ENCODE data around the gene INAFM2. TPM values are rescaled to one million over a fixed set of nuclear protein-coding genes. Genes with fewer than 3 reads are reported as not detected.

The INAFM2 gene
- total and polyA plus RNA-seq, 9 of the 15 experiments (the other 6 are each of a cell fraction or from before 2014, with no cell fraction given) = 11.8 to 43.1 (median 27.2) TPM

DNA sequence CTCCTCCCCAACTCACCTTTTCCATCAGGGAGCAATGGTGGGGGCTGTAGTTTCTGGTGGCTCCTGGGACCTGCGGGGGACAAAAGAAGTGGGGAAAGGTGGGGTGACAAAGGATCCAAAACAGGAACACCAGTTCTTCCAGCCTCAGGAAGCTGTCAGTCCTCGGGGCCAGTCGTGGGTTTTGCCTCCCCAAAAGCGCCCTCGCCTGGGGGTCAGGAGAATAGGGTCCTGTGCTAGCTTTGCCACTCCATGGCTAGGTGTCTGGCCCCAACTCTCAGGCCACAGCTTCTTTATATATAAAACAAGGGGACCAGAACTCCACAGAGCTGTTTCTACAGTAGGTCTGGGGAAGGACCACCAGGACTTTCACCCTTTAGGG lies 13.2 kb downstream of the INAFM2 start:
- Histone ChIP-seq H3K4me2 (ENCODE audit: insufficient read depth, low read length) (no peak overlapping the region), H3K4me3 (no peak overlapping the region), H3K9me1 (ENCODE audit: control insufficient read depth, insufficient read depth, low read length) (no peaks in the 10 kb centered on the region), H3K36me3 (ENCODE audit: control insufficient read depth, insufficient read depth, low read length) (no peaks in the 10 kb centered on the region), H2AFZ (ENCODE audit: low read depth, low read length) (peak overlapping the region; percentile 20; the same call in 1 of the 2 replicates), H3K9ac (ENCODE audit: insufficient read depth in 1 of 2, low read depth in 2 of 2, low read length in 2 of 2) (peak overlapping the region in 1 of 2 experiments; percentile 40; a peak in 1 of 4 replicates), H3K4me1 (replicated peaks in 1 of 2; ENCODE audit: control insufficient read depth in 2 of 2, insufficient read depth in 2 of 2, low read length in 2 of 2) (peaks cover 29 to 67% of the 10 kb centered on the region in 2 experiments), H3K79me2 (ENCODE audit: control insufficient read depth, insufficient read depth, low read length) (no peaks in the 10 kb centered on the region), H4K20me1 (replicated peaks; ENCODE audit: control insufficient read depth, insufficient read depth, low read length) (peaks cover 6% of the 10 kb centered on the region; the same call in 1 of the 2 replicates), H3K27ac (ENCODE audit: extremely low read depth, low read depth, low read length) (no peak overlapping the region), H3K9me3 (replicated peaks; ENCODE audit: control insufficient read depth, insufficient read depth, low read depth, low read length) (no peaks in the 10 kb centered on the region), H3K27me3 (ENCODE audit: control insufficient read depth in 2 of 2, insufficient read depth in 2 of 2, low read length in 2 of 2) (no peaks in the 10 kb centered on the region)
- ChIA-PET POLR2A (interaction anchor here (0.5 to 2.2 kb wide), 7 partner anchors 10 to 86 kb away, joined by 3 to 12 read pairs (median 4); partner anchors contain the start of gene INAFM2), CTCF (ENCODE audit: low intra/inter-chr PET ratio) (interaction anchor here (1.7 to 1.9 kb wide), 3 partner anchors 14 to 58 kb away, joined by 5 to 10 read pairs (median 8); partner anchors contain the start of genes ANKRD63 and INAFM2)
- 10% methylated on average over 5 of the region's 5 CpGs for WGBS (ENCODE audit: insufficient coverage, low coverage, missing lambda C conversion rate)
- DNase-seq (ENCODE audit: extremely low read depth in 1 of 4, low spot score in 3 of 4) (peak; percentile 38 to 74 (median 56)), FAIRE-seq (peak; percentile 89), ATAC-seq (peak; percentile 61)
- BruUV-seq (replicated peaks) = no TSS peak
- in situ Hi-C loops (cut with MboI) (no loop called here), intact Hi-C loops (cut with micrococcal nuclease) (loop anchor here (5.0 kb wide), 1 partner anchor 119 kb away; no protein-coding TSS in a partner anchor)
- TF ChIP-seq, protein P1, sequence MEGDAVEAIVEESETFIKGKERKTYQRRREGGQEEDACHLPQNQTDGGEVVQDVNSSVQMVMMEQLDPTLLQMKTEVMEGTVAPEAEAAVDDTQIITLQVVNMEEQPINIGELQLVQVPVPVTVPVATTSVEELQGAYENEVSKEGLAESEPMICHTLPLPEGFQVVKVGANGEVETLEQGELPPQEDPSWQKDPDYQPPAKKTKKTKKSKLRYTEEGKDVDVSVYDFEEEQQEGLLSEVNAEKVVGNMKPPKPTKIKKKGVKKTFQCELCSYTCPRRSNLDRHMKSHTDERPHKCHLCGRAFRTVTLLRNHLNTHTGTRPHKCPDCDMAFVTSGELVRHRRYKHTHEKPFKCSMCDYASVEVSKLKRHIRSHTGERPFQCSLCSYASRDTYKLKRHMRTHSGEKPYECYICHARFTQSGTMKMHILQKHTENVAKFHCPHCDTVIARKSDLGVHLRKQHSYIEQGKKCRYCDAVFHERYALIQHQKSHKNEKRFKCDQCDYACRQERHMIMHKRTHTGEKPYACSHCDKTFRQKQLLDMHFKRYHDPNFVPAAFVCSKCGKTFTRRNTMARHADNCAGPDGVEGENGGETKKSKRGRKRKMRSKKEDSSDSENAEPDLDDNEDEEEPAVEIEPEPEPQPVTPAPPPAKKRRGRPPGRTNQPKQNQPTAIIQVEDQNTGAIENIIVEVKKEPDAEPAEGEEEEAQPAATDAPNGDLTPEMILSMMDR (IDR thresholded peaks at IDR 0.05 in 2 of 3, conservative IDR thresholded peaks at IDR 0.05 in 1 of 3; ENCODE audit: insufficient read depth in 2 of 3, low read depth in 1 of 3, low read length in 3 of 3) = peak; percentile 68 to 76 (median 75)
- TF ChIP-seq ZEB2 (IDR thresholded peaks at IDR 0.05) (no peak), TAF7 (tag; IDR thresholded peaks at IDR 0.05) (no peak), HMGN3 (IDR thresholded peaks at IDR 0.05; ENCODE audit: borderline replicate concordance, extremely low read depth, insufficient read length, low read depth, low read length) (no peak)
- TF ChIP-seq, protein P2, sequence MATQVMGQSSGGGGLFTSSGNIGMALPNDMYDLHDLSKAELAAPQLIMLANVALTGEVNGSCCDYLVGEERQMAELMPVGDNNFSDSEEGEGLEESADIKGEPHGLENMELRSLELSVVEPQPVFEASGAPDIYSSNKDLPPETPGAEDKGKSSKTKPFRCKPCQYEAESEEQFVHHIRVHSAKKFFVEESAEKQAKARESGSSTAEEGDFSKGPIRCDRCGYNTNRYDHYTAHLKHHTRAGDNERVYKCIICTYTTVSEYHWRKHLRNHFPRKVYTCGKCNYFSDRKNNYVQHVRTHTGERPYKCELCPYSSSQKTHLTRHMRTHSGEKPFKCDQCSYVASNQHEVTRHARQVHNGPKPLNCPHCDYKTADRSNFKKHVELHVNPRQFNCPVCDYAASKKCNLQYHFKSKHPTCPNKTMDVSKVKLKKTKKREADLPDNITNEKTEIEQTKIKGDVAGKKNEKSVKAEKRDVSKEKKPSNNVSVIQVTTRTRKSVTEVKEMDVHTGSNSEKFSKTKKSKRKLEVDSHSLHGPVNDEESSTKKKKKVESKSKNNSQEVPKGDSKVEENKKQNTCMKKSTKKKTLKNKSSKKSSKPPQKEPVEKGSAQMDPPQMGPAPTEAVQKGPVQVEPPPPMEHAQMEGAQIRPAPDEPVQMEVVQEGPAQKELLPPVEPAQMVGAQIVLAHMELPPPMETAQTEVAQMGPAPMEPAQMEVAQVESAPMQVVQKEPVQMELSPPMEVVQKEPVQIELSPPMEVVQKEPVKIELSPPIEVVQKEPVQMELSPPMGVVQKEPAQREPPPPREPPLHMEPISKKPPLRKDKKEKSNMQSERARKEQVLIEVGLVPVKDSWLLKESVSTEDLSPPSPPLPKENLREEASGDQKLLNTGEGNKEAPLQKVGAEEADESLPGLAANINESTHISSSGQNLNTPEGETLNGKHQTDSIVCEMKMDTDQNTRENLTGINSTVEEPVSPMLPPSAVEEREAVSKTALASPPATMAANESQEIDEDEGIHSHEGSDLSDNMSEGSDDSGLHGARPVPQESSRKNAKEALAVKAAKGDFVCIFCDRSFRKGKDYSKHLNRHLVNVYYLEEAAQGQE (IDR thresholded peaks at IDR 0.05; ENCODE audit: borderline replicate concordance) = peak; percentile 50; the same call in 1 of the 2 replicates
- TF ChIP-seq, protein P2 (CRISPR knock-in tag; IDR thresholded peaks at IDR 0.05; ENCODE audit: low read depth) = no peak
- TF ChIP-seq, protein P3, sequence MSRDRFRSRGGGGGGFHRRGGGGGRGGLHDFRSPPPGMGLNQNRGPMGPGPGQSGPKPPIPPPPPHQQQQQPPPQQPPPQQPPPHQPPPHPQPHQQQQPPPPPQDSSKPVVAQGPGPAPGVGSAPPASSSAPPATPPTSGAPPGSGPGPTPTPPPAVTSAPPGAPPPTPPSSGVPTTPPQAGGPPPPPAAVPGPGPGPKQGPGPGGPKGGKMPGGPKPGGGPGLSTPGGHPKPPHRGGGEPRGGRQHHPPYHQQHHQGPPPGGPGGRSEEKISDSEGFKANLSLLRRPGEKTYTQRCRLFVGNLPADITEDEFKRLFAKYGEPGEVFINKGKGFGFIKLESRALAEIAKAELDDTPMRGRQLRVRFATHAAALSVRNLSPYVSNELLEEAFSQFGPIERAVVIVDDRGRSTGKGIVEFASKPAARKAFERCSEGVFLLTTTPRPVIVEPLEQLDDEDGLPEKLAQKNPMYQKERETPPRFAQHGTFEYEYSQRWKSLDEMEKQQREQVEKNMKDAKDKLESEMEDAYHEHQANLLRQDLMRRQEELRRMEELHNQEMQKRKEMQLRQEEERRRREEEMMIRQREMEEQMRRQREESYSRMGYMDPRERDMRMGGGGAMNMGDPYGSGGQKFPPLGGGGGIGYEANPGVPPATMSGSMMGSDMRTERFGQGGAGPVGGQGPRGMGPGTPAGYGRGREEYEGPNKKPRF (IDR thresholded peaks at IDR 0.05; ENCODE audit: low read depth, low read length) = no peak
- TF ChIP-seq, protein P4, sequence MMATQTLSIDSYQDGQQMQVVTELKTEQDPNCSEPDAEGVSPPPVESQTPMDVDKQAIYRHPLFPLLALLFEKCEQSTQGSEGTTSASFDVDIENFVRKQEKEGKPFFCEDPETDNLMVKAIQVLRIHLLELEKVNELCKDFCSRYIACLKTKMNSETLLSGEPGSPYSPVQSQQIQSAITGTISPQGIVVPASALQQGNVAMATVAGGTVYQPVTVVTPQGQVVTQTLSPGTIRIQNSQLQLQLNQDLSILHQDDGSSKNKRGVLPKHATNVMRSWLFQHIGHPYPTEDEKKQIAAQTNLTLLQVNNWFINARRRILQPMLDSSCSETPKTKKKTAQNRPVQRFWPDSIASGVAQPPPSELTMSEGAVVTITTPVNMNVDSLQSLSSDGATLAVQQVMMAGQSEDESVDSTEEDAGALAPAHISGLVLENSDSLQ (IDR thresholded peaks at IDR 0.05) = peak; percentile 57

All from K562 (cell line).